K562 (cell line): Measurements from ENCODE around the gene SMAD3. TPM values are rescaled to one million over a fixed set of nuclear protein-coding genes. Genes with fewer than 3 reads are reported as not detected.
A peak's percentile ranks its signal among the peaks of the same experiment; 100 is the strongest.

Experiments
- ATAC-seq: fragments of 200-7000 bp; cut with Tn5 transposase; 3 replicates; pipeline ENCODE4 v1.9.1; 2020; ENCODE audit warnings: moderate library complexity
- BruUV-seq: library from RNA; stranded (reverse); fragments of 400-500 nt; replicated peaks from 2 replicates; lab custom pipeline; 2021; lab: Mats Ljungman, UMichigan
- CTCF ChIA-PET: fragments of 300-600 bp; formaldehyde crosslinking; extraction: SDS; loops from one replicate; lab custom pipeline; 2021; ENCODE audit warnings: low intra/inter-chr PET ratio; lab: Yijun Ruan, JAX
- POLR2A ChIA-PET: fragments of 300-600, 350-650 bp; sonication (Branson Sonifier 250); formaldehyde crosslinking; extraction: SDS; loops from one replicate; lab custom pipeline; 2021; ENCODE audit warnings: antibody characterized with exemption, inconsistent platforms; lab: Yijun Ruan, JAX
- DNase-seq, 4 experiments: peaks; one replicate each; pipeline versions ENCODE4 v3.0.0 to v3.0.0-alpha.2; 2011 to 2018; ENCODE audit warnings: low spot score in 3 of 4, mixed read lengths in 3 of 4; ENCODE audit errors: extremely low read depth in 1 of 4
- FAIRE-seq: peaks from 2 replicates; lab custom pipeline; 2011; peaks lifted over from hg19 to GRCh38; lab: Jason Lieb, UNC
- H2AFZ ChIP-seq: 2 replicates; pipeline ENCODE4 v1.6.0; 2011; ENCODE audit warnings: low read depth, low read length, control low read depth, inconsistent platforms
- H3K27ac ChIP-seq: fragments of 200-600 bp; 3 replicates; pipeline ENCODE4 v1.8.0; 2011; ENCODE audit warnings: low read depth, mild to moderate bottlenecking, control low read depth, inconsistent platforms, low read length, moderate library complexity, mixed read lengths; ENCODE audit errors: extremely low read depth
- H3K27me3 ChIP-seq, 2 experiments: fragments of 300-600 bp in 1 of 2; 2 replicates in 1 of 2; 3 replicates in 1 of 2; pipeline versions ENCODE4 v1.6.0 to v1.8.0; 2011; ENCODE audit warnings: inconsistent platforms in 2 of 2, low read length in 2 of 2, mild to moderate bottlenecking in 1 of 2, mixed read lengths in 1 of 2, moderate library complexity in 1 of 2; ENCODE audit not compliant: control insufficient read depth in 2 of 2, insufficient read depth in 2 of 2
- H3K36me3 ChIP-seq: fragments of 300-600 bp; 3 replicates; pipeline ENCODE4 v1.8.0; 2011; ENCODE audit warnings: mild to moderate bottlenecking, low read length, inconsistent platforms; ENCODE audit not compliant: control insufficient read depth, insufficient read depth
- H3K4me1 ChIP-seq, 2 experiments: fragments of 200-600 bp in 1 of 2; replicated peaks in 1 of 2; 2 replicates in 1 of 2; 3 replicates in 1 of 2; pipeline versions ENCODE4 v1.5.1 to v1.8.0; 2011; ENCODE audit warnings: inconsistent platforms in 2 of 2, low read length in 2 of 2, mild to moderate bottlenecking in 1 of 2, mixed read lengths in 1 of 2, moderate library complexity in 1 of 2; ENCODE audit not compliant: control insufficient read depth in 2 of 2, insufficient read depth in 2 of 2
- H3K4me2 ChIP-seq: 2 replicates; pipeline ENCODE4 v1.6.1; 2011; ENCODE audit warnings: low read length, control low read depth, inconsistent platforms, mixed read lengths; ENCODE audit not compliant: insufficient read depth
- H3K4me3 ChIP-seq: fragments of 200-600 bp; sonication (generic), shearing (Covaris generic); 2 replicates; pipeline ENCODE4 v1.5.1; 2016; ENCODE audit warnings: control low read depth, inconsistent platforms
- H3K79me2 ChIP-seq: fragments of 200-600 bp; 3 replicates; pipeline ENCODE4 v1.8.0; 2011; ENCODE audit warnings: low read length, inconsistent platforms; ENCODE audit not compliant: control insufficient read depth, insufficient read depth
- H3K9ac ChIP-seq, 2 experiments: 2 replicates each; pipeline versions ENCODE4 v1.6.0 to v1.6.1; 2011; ENCODE audit warnings: low read depth in 2 of 2, low read length in 2 of 2, control low read depth in 1 of 2, inconsistent platforms in 1 of 2, mild to moderate bottlenecking in 1 of 2, mixed read lengths in 1 of 2; ENCODE audit not compliant: insufficient read depth in 1 of 2
- H3K9me1 ChIP-seq: one replicate; pipeline ENCODE4 v1.6.0; 2011; ENCODE audit warnings: inconsistent platforms, mild to moderate bottlenecking, low read length, moderate library complexity; ENCODE audit not compliant: control insufficient read depth, insufficient read depth
- H3K9me3 ChIP-seq: replicated peaks from 2 replicates; pipeline ENCODE4 v1.5.1; 2011; ENCODE audit warnings: low read depth, low read length, inconsistent platforms; ENCODE audit not compliant: control insufficient read depth, insufficient read depth
- H4K20me1 ChIP-seq: replicated peaks from 2 replicates; pipeline ENCODE4 v1.6.1; 2011; ENCODE audit warnings: low read length, inconsistent platforms, mixed read lengths; ENCODE audit not compliant: control insufficient read depth, insufficient read depth
- C11orf30 ChIP-seq: fragments of 450-650 bp; IDR thresholded peaks from 2 replicates; pipeline ENCODE4 v1.6.1; 2016; ENCODE audit warnings: low read depth, mild to moderate bottlenecking
- CBFA2T3 ChIP-seq: fragments of 450-650 bp; IDR thresholded peaks from 2 replicates; pipeline ENCODE4 v1.6.1; 2017
- CBFB ChIP-seq: sonication (generic); formaldehyde crosslinking; IDR thresholded peaks from 2 replicates; pipeline ENCODE4 v1.4.0; 2020; ENCODE audit warnings: mild to moderate bottlenecking, missing genetic modification reagents
- CSDE1 ChIP-seq, 2 experiments: fragments of 450-650 bp; IDR thresholded peaks; 2 replicates each; pipeline ENCODE4 v1.6.1; 2016; ENCODE audit warnings: mild to moderate bottlenecking in 1 of 2
- ESRRA ChIP-seq: fragments of 450-650 bp; IDR thresholded peaks from 2 replicates; pipeline ENCODE4 v1.6.1; 2014; ENCODE audit warnings: low read depth, mild to moderate bottlenecking, moderate library complexity, borderline replicate concordance
- GTF3C2 ChIP-seq: IDR thresholded peaks from 3 replicates; pipeline ENCODE4 v1.6.1; 2011; ENCODE audit warnings: borderline replicate concordance, mild to moderate bottlenecking, moderate library complexity; ENCODE audit not compliant: insufficient read length; ENCODE audit errors: extremely low read depth
- NFIX ChIP-seq: fragments of 250-450 bp; sonication (Bioruptor Pico); IDR thresholded peaks from 2 replicates; pipeline ENCODE4 v1.4.0; 2020; ENCODE audit warnings: low read depth, mild to moderate bottlenecking, moderate library complexity
- NUFIP1 ChIP-seq: fragments of 450-650 bp; IDR thresholded peaks from 2 replicates; pipeline ENCODE4 v1.6.1; 2018; ENCODE audit not compliant: partially characterized antibody
- SPI1 ChIP-seq: IDR thresholded peaks from 2 replicates; pipeline ENCODE4 v1.6.1; 2011; ENCODE audit warnings: low read depth, low read length, control low read depth, borderline replicate concordance
- TBP ChIP-seq: optimal IDR thresholded peaks from 2 replicates; pipeline ENCODE3; 2011; ENCODE audit warnings: low read depth, low read length, improper control_type of control experiment
- ZFP1 ChIP-seq: fragments of 450-650 bp; formaldehyde crosslinking; IDR thresholded peaks from 2 replicates; pipeline ENCODE4 v1.4.0; 2020; ENCODE audit warnings: mild to moderate bottlenecking, mixed read lengths
- ZFX ChIP-seq: sonication (generic); formaldehyde crosslinking; IDR thresholded peaks from 2 replicates; pipeline ENCODE4 v1.8.0; 2022; ENCODE audit warnings: mild to moderate bottlenecking, missing genetic modification reagents, moderate library complexity
- ZNF41 ChIP-seq: fragments of 250-450 bp; sonication (Bioruptor Pico); conservative IDR thresholded peaks from 2 replicates; pipeline ENCODE4 v1.4.0; 2020; ENCODE audit warnings: mild to moderate bottlenecking
- ZNF589 ChIP-seq: fragments of 200-800 bp; sonication (Bioruptor generic); IDR thresholded peaks from 2 replicates; pipeline ENCODE4 v1.6.1; 2016; ENCODE audit warnings: low read depth, missing genetic modification characterization, missing compliant biosample characterization
- WGBS: fragments of 100-300 bp; shearing (Covaris generic); methylation state at CpG from one replicate; pipeline ENCODE4 v1.1.6; 2016; ENCODE audit warnings: low coverage, mixed read lengths; ENCODE audit not compliant: insufficient coverage; ENCODE audit errors: missing lambda C conversion rate; 5-methylcytosine and 5-hydroxymethylcytosine counted together
- in situ Hi-C: fragments of 300-500 bp; cut with MboI; formaldehyde crosslinking; loops from 4 replicates; pipeline ENCODE4 v1.15.0; 2018; ENCODE audit warnings: inconsistent platforms, mixed read lengths
- intact Hi-C: fragments of 100-400 bp; cut with micrococcal nuclease; formaldehyde crosslinking; loops from 2 replicates; pipeline ENCODE4 v1.14.2; 2022
- polyA plus RNA-seq, 8 experiments: library from polyadenylated mRNA; depleted of rRNA in 4 of 8; stranded (reverse) in 5 of 8; unstranded in 3 of 8; fragments of >200 nt; fragmentation: Nextera tagmentation in 2 of 8; fragmentation: Illumina TruSeq in 1 of 8; extraction: Ambion mirVana in 2 of 8; extraction: Trizol in 1 of 8; gene quantifications; 2 replicates each; pipeline versions ENCODE4 v1.2.1 to v1.2.3, GENCODE V29; 2011 to 2014; ENCODE audit warnings: inconsistent platforms in 1 of 8, missing spikeins in 1 of 8
- total RNA-seq, 7 experiments: library from RNA; depleted of rRNA in 6 of 7; stranded (reverse); fragments of >200 nt in 6 of 7; fragmentation: Illumina TruSeq in 2 of 7; extraction: Trizol in 2 of 7; gene quantifications; 2 replicates each; pipeline versions ENCODE4 v1.2.1 to v1.2.3, GENCODE V29; 2011 to 2021; ENCODE audit warnings: low replicate concordance in 1 of 7

The SMAD3 gene
- total and polyA plus RNA-seq, 9 of the 15 experiments (the other 6 are each of a cell fraction or from before 2014, with no cell fraction given): 4.3 to 39.2 (median 11.1) TPM

- H3K27me3 ChIP-seq: no peaks in the 10 kb centered on the region
- ChIA-PET CTCF (no interaction called here), POLR2A (interaction anchor here (1.1 to 1.5 kb wide), 3 partner anchors 8 to 19 kb away, joined by 3 to 6 read pairs (median 3); no protein-coding TSS in a partner anchor)
- H2AFZ ChIP-seq: no peak overlapping the region
- no peaks in the 10 kb centered on the region for H3K9me1 ChIP-seq
- peaks cover 0 to 5% of the 10 kb centered on the region in 2 experiments; a peak in 4 of 5 replicates for H3K4me1 ChIP-seq
- no TSS peak for BruUV-seq
- peak overlapping the region in 1 of 2 experiments; percentile 29; a peak in 1 of 4 replicates for H3K9ac ChIP-seq
- DNase-seq (no peak), ATAC-seq (no peak), FAIRE-seq (no peak)
- in situ Hi-C loops (no loop called here), intact Hi-C loops (no loop called here)
- no peak overlapping the region for H3K4me3 ChIP-seq
- H3K36me3 ChIP-seq: peaks cover 19% of the 10 kb centered on the region; the same call in 2 of the 3 replicates
- no peaks in the 10 kb centered on the region for H4K20me1 ChIP-seq
- no peak overlapping the region for H3K4me2 ChIP-seq
- 57% methylated on average over 5 of the region's 5 CpGs for WGBS
- no peaks in the 10 kb centered on the region for H3K9me3 ChIP-seq
- H3K79me2 ChIP-seq: no peaks in the 10 kb centered on the region
- TF ChIP-seq NFIX (no peak), SPI1 (peak; percentile 77; the same call in 1 of the 2 replicates)
- no peak overlapping the region for H3K27ac ChIP-seq
Observed at GRCh38 chr15:67161412-67161811, 96.0 kb downstream of the SMAD3 start.

- H3K79me2 ChIP-seq: no peaks in the 10 kb centered on the region
- peaks cover 23% of the 10 kb centered on the region; the same call in 1 of the 3 replicates for H3K36me3 ChIP-seq
- H4K20me1 ChIP-seq: 0 out of 2 replicates have a peak, but pooled peaks cover 3% of the 10 kb centered on the region
- in situ Hi-C loops (no loop called here), intact Hi-C loops (no loop called here)
- TF ChIP-seq CSDE1 (IDR thresholded peaks at IDR 0.05) (no peak), NUFIP1 (no peak), CBFA2T3 (no peak), ZNF589 (CRISPR knock-in tag) (no peak), ZNF41 (CRISPR knock-in tag) (no peak), TBP (no peak), CBFB (CRISPR knock-in tag) (no peak), GTF3C2 (no peak), ESRRA (peak; percentile 56; the same call in 1 of the 2 replicates), C11orf30 (0 out of 2 replicates have a peak, but pooled peaks have one; percentile 22), ZFX (CRISPR knock-in tag) (0 out of 2 replicates have a peak, but pooled peaks have one; percentile 19), ZFP1 (CRISPR knock-in tag) (no peak)
- H3K9me3 ChIP-seq: no peaks in the 10 kb centered on the region
- FAIRE-seq (no peak), ATAC-seq (no peak; the same call in 2 of the 3 replicates), DNase-seq (no peak)
- H3K4me1 ChIP-seq: peaks cover 0 to 5% of the 10 kb centered on the region in 2 experiments; a peak in 4 of 5 replicates
- no peak overlapping the region for H3K4me3 ChIP-seq
- H3K4me2 ChIP-seq: no peak overlapping the region
- H3K27me3 ChIP-seq: no peaks in the 10 kb centered on the region
- POLR2A ChIA-PET: interaction anchor here (0.7 to 1.5 kb wide), 4 partner anchors 8 to 19 kb away, joined by 3 to 6 read pairs (median 3); no protein-coding TSS in a partner anchor
- CTCF ChIA-PET: no interaction called here
- WGBS: 93% methylated on average over 4 of the region's 4 CpGs
- H3K9ac ChIP-seq: no peak overlapping the region
- H3K9me1 ChIP-seq: no peaks in the 10 kb centered on the region
- H3K27ac ChIP-seq: no peak overlapping the region
- H2AFZ ChIP-seq: no peak overlapping the region
- no TSS peak for BruUV-seq
Observed at GRCh38 chr15:67161881-67162280, 96.5 kb downstream of the SMAD3 start.
